Measurements from ENCODE around the gene SHE.

DNA sequence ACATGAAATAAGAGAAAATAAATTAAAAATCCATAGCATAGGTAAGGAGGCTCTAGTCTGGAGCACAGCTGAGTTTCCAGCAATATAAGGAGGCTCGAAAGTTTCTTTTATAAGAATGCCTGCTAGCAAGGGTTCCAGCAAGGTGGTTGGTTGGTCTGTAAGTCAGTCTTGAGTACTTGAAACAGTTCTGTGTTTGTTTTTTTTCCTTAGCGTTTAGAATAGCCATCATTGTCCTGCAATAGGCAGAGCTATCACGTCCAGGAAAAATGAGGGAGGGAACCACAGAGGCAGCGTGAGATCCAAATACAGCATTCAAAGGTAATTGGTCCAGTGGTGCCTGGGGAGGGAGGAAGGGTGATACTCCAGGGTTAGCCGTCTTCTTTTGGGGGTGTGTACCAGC is 47.9 kb upstream of the SHE start:
- TF ChIP-seq BHLHE40 (IDR thresholded peaks at IDR 0.05; ENCODE audit: borderline replicate concordance) (no peak), SP1 (IDR thresholded peaks at IDR 0.05) (no peak), HDGF (IDR thresholded peaks at IDR 0.05; ENCODE audit: borderline replicate concordance) (no peak), ELF4 (IDR thresholded peaks at IDR 0.05) (no peak), FOXA1 (IDR thresholded peaks at IDR 0.05) (no peak), FOXM1 (IDR thresholded peaks at IDR 0.05; ENCODE audit: borderline replicate concordance) (no peak), FOXK2 (IDR thresholded peaks at IDR 0.05) (no peak), ZNF384 (IDR thresholded peaks at IDR 0.05) (no peak), PKNOX1 (IDR thresholded peaks at IDR 0.05) (no peak), TARDBP (IDR thresholded peaks at IDR 0.05) (no peak)

All from HEK293T (cell line).